IPS-15b (cell line): ENCODE data around the gene DDX54.

Experiments used
- H3K27me3 ChIP-seq: one replicate; pipeline ENCODE4 v1.6.1; 2013; ENCODE audit warnings: low read length; ENCODE audit not compliant: control insufficient read depth, insufficient read depth
- H3K36me3 ChIP-seq: one replicate; pipeline ENCODE4 v1.6.1; 2013; ENCODE audit warnings: low read length; ENCODE audit not compliant: control insufficient read depth, insufficient read depth
- H3K4me1 ChIP-seq: one replicate; pipeline ENCODE4 v1.6.1; 2013; ENCODE audit warnings: mild to moderate bottlenecking, low read length; ENCODE audit not compliant: control insufficient read depth, insufficient read depth
- H3K4me3 ChIP-seq: one replicate; pipeline ENCODE4 v1.5.1; 2013; ENCODE audit warnings: low read depth, low read length
- H3K9ac ChIP-seq: one replicate; pipeline ENCODE4 v1.6.1; 2013; ENCODE audit warnings: low read depth, mild to moderate bottlenecking, low read length
- H3K9me3 ChIP-seq: one replicate; pipeline ENCODE4 v1.6.1; 2013; ENCODE audit warnings: mild to moderate bottlenecking, low read length; ENCODE audit not compliant: control insufficient read depth, insufficient read depth

The DDX54 gene, protein sequence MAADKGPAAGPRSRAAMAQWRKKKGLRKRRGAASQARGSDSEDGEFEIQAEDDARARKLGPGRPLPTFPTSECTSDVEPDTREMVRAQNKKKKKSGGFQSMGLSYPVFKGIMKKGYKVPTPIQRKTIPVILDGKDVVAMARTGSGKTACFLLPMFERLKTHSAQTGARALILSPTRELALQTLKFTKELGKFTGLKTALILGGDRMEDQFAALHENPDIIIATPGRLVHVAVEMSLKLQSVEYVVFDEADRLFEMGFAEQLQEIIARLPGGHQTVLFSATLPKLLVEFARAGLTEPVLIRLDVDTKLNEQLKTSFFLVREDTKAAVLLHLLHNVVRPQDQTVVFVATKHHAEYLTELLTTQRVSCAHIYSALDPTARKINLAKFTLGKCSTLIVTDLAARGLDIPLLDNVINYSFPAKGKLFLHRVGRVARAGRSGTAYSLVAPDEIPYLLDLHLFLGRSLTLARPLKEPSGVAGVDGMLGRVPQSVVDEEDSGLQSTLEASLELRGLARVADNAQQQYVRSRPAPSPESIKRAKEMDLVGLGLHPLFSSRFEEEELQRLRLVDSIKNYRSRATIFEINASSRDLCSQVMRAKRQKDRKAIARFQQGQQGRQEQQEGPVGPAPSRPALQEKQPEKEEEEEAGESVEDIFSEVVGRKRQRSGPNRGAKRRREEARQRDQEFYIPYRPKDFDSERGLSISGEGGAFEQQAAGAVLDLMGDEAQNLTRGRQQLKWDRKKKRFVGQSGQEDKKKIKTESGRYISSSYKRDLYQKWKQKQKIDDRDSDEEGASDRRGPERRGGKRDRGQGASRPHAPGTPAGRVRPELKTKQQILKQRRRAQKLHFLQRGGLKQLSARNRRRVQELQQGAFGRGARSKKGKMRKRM

GRCh38 chr12:113185180-113186032 is at the start of gene DDX54, which contains the start of gene RITA1:
Gene DDX54, minus strand, starts transcription at chr12:113185478. Its CDS starts 27 bp downstream, at chr12:113185451.
Gene RITA1, plus strand, starts transcription at chr12:113185721. Its CDS starts 1,026 bp downstream, at chr12:113186747.
- peaks cover 15% of the 10 kb centered on the region for H3K36me3 ChIP-seq
- peak within 1 kb of the TSS; percentile 89 for H3K9ac ChIP-seq
- peak within 1 kb of the TSS; percentile 85 for H3K4me3 ChIP-seq
- no peaks in the 10 kb centered on the region for H3K9me3 ChIP-seq
- no peaks in the 10 kb centered on the region for H3K4me1 ChIP-seq
- H3K27me3 ChIP-seq, result no peaks in the 10 kb centered on the region

GRCh38 chr12:113234483-113234882 is 49.2 kb upstream of the DDX54 start:
- H3K36me3 ChIP-seq, result peaks cover 14% of the 10 kb centered on the region
- no peaks in the 10 kb centered on the region for H3K27me3 ChIP-seq
- H3K4me3 ChIP-seq, result no peak overlapping the region
- H3K4me1 ChIP-seq, result peaks cover 12% of the 10 kb centered on the region
- H3K9me3 ChIP-seq, result no peaks in the 10 kb centered on the region
- H3K9ac ChIP-seq, result no peak overlapping the region

DNA sequence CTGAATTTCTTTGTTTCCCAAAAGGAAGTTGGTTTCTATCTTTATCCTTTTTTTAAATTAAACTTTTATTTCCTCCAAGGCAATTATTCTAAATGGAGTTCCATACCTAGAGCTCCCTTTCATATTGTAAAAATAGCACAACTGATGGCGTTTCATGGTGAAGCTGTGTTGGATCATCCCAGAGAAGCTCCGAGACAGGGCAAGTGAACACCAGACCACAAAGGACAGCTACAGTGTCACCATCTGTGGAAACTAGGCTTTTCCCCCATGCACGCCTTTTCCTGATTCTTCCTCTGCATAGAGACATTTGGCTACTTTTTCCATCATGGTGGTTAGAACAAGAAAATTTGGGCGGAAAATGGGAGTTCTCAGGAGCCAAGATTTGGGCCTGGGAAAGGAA is 48.7 kb upstream of the DDX54 start:
- H3K36me3 ChIP-seq, result peaks cover 14% of the 10 kb centered on the region
- no peaks in the 10 kb centered on the region for H3K9me3 ChIP-seq
- no peaks in the 10 kb centered on the region for H3K27me3 ChIP-seq
- no peak overlapping the region for H3K9ac ChIP-seq
- H3K4me1 ChIP-seq, result peaks cover 12% of the 10 kb centered on the region
- H3K4me3 ChIP-seq, result no peak overlapping the region

DNA sequence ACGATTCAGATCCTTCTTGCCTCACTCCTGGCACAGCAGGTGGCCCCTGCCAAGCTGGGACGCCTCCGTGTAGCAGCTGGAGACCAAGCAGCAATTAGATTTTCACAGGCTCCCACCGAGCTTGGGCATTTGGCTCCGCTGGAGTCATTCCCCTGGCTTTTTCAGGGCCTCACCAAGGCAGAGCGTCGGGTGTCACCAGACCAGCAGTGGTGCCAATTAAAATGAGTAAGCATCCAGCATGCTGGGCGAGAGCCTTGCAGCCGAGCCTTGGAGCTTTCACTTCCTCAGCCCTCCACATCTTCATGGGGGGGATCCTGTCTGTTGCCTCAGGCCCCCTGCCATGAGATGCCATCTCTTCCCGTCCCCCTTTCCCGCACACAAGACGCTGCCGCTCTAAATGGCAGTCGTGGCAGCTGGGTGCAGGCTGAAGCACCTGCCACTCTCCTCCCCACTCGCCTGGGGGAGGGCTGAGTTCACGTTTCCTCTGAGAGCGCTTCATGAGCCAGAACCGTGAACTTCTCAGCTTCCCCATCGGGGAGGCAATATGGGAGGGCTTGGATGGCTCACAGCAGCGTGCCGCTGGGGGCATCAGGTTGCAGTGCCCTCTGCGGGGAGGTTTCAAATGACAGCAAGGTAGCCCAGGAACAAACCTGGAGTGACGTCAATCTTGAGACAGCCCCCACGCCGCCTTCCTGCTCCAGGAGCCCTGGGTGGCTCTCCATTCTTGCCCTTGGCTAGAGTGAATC is 47.7 kb upstream of the DDX54 start:
- H3K36me3 ChIP-seq, result peaks cover 14% of the 10 kb centered on the region
- H3K4me1 ChIP-seq, result peaks cover 12% of the 10 kb centered on the region
- H3K4me3 ChIP-seq, result peak overlapping the region; percentile 8
- no peaks in the 10 kb centered on the region for H3K27me3 ChIP-seq
- no peaks in the 10 kb centered on the region for H3K9me3 ChIP-seq
- peak overlapping the region; percentile 32 for H3K9ac ChIP-seq

DNA sequence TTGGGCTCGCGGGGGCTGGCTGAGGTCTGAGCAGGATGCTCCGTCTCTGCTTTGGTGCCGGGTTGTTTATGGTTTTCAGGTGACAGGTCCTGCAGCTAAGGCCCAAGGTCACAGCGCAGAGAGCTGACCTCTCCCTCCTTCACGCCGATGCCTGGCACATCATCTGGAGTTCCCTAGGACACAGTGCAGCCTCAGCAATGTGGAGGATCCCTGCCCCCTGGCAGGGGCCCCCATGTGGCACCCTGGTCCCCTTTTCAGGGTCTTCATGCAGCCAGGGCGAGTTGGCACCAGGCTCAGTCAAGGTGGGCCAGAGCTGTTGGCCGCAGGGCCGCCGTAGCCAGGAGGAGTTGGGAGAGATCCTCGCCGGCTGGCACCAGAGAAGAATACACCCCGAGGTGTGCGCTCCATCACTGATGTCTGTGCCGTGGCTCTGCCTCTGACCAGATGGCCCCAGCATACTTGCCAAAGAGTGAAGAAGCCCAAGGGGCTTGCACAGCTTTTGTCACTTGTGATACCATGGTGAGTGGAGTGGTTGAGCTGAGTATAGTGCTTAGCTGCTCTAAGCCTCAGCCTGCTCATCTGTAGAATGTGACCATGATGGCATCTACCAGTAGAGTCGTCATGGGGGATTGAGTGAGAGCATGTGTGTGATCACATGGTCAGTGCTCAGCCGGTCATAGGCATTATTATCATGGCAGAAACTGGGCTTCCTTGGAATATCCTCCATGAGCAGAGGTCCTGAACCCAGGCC is 47.0 kb upstream of the DDX54 start:
- Histone ChIP-seq H3K36me3 (peaks cover 14% of the 10 kb centered on the region), H3K4me3 (no peak overlapping the region), H3K9ac (peak overlapping the region; percentile 32), H3K27me3 (no peaks in the 10 kb centered on the region), H3K4me1 (peaks cover 12% of the 10 kb centered on the region), H3K9me3 (no peaks in the 10 kb centered on the region)

GRCh38 chr12:113231235-113232088 is 46.2 kb upstream of the DDX54 start:
- H3K27me3 ChIP-seq, result no peaks in the 10 kb centered on the region
- H3K4me1 ChIP-seq, result peaks cover 12% of the 10 kb centered on the region
- no peaks in the 10 kb centered on the region for H3K9me3 ChIP-seq
- H3K9ac ChIP-seq, result no peak overlapping the region
- no peak overlapping the region for H3K4me3 ChIP-seq
- peaks cover 14% of the 10 kb centered on the region for H3K36me3 ChIP-seq

DNA sequence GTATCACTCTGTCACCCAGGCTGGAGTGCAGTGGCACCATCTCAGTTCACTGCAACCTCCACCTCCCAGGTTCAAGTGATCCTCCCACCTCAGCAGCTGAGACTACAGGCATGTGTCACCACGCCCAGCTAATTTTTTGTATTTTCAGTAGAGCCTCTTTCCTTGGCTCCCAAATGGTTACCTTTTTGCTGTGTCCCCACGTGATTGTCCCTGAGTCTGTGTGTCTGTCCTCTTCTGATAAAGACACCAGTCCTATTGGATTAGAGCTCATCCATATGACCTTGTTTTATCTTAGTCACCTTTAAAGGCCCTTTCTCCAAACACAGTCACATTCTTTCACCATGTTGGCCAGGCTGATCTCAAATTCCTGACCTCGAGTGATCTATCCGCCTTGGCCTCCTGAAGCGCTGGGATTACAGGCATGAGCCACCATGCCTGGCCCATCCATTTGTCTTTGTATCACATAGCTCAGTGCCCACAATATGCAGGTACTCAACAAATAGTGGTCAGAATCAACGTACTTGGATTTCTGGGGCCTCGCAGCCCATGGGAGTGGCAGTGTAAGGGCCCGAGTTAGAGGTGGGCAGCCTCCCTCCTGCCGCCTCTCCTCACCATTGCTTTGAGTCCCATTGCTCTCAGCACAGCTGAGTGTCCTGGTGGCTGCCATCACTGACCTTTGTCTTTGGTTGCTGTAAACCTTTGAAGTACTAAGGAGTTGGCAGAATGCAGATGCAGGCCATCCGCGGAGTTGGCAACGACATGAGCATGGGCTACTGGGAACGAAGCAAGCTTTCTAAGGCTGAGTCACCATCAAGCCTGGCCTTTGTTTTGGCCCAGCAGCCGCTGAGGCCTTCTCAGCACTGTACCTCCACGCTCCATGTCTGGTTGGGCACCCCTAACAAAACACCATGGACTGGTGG is 45.3 kb upstream of the DDX54 start:
- Histone ChIP-seq H3K4me3 (no peak overlapping the region), H3K36me3 (peaks cover 14% of the 10 kb centered on the region), H3K9ac (no peak overlapping the region), H3K9me3 (no peaks in the 10 kb centered on the region), H3K4me1 (peaks cover 12% of the 10 kb centered on the region), H3K27me3 (no peaks in the 10 kb centered on the region)

DNA sequence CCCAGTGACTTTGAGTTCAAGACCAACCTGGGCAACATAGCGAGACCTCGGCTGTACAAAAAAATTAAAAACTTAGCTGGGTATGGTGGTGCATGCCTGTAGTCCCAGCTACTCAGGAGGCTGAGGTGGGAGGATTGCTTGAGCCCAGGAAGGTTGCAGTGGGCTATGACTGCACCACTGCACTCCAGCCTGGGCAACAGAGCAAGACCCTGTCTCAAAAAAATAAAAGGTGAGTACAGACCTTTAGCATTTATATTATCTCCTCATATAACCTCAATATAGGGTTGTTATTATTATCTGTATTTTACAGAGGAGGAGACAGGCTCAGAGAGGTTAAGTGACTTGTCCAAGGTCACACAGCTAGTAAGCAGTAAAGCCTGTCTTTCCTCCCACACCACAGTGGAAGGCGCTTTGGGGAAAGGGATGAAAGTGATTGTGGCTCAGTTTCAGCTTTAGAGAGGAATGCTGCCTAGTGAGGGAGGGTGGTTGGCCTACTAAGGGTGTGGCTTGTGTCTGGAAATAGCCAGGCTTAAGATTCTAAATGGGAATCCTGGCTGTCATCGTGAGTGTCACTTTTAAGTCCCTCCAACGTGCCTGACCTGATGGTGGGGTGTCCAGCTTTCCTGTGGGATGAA is 43.2 kb upstream of the DDX54 start:
- Histone ChIP-seq H3K27me3 (no peaks in the 10 kb centered on the region), H3K4me1 (peaks cover 9% of the 10 kb centered on the region), H3K36me3 (peaks cover 14% of the 10 kb centered on the region), H3K9ac (no peak overlapping the region), H3K9me3 (no peaks in the 10 kb centered on the region), H3K4me3 (no peak overlapping the region)
